B cell (primary cell): ENCODE data around the gene PASD1. TPM values are rescaled to one million over a fixed set of nuclear protein-coding genes. Genes with fewer than 3 reads are reported as not detected.

Experiments used
- ATAC-seq: fragments of 200-7000 bp; cut with Tn5 transposase; one replicate; pipeline ENCODE4 v1.10.0; 2021; ENCODE audit warnings: low read depth, mild to moderate bottlenecking, moderate number of reproducible peaks, moderate library complexity
- CTCF ChIA-PET: fragments of 350-600 bp; sonication (Branson Sonifier 250); formaldehyde crosslinking; loops from one replicate; lab custom pipeline; 2021; ENCODE audit warnings: antibody characterized with exemption, inconsistent platforms; lab: Charles Lee
- POLR2A ChIA-PET: fragments of 350-600 bp; sonication (Branson Sonifier 250); formaldehyde crosslinking; loops from one replicate; lab custom pipeline; 2021; ENCODE audit warnings: antibody characterized with exemption; lab: Charles Lee
- DNase-seq: peaks from one replicate; pipeline ENCODE4 v3.0.0; 2013
- H2AFZ ChIP-seq: 2 replicates; pipeline ENCODE4 v1.6.1; 2012; ENCODE audit warnings: mild to moderate bottlenecking, low read depth, low read length; ENCODE audit not compliant: insufficient read depth, poor library complexity, severe bottlenecking
- H3K27ac ChIP-seq, 2 donors: 1 replicate in 1 of 2; 2 replicates in 1 of 2; pipeline ENCODE4 v1.5.1; 2012 to 2013; ENCODE audit warnings: low read length in 2 of 2, mild to moderate bottlenecking in 2 of 2, moderate library complexity in 1 of 2
- H3K27me3 ChIP-seq, 4 experiments: fragments of 200-600 bp in 1 of 4; sonication (generic) in 1 of 4; replicated peaks in 1 of 4; 1 replicate in 2 of 4; 2 replicates in 2 of 4; pipeline versions ENCODE4 v1.6.1 to v1.7.0; 2013 to 2016; ENCODE audit warnings: low read length in 3 of 4, mild to moderate bottlenecking in 2 of 4, mixed read lengths in 1 of 4, moderate library complexity in 1 of 4; ENCODE audit not compliant: insufficient read depth in 4 of 4, control insufficient read depth in 3 of 4; ENCODE audit errors: control extremely low read depth in 1 of 4
- H3K36me3 ChIP-seq, 2 experiments: replicated peaks in 1 of 2; 1 replicate in 1 of 2; 2 replicates in 1 of 2; pipeline versions ENCODE4 v1.6.1 to v1.7.1; 2013; ENCODE audit warnings: low read length in 1 of 2; ENCODE audit not compliant: insufficient read depth in 2 of 2, control insufficient read depth in 1 of 2; ENCODE audit errors: control extremely low read depth in 1 of 2, extremely low read depth in 1 of 2
- H3K4me1 ChIP-seq, 2 donors: fragments of 200-600 bp in 1 of 2; sonication (generic) in 1 of 2; 1 replicate in 1 of 2; 2 replicates in 1 of 2; pipeline versions ENCODE4 v1.5.1 to v1.6.1; 2013 to 2017; ENCODE audit warnings: low read length in 2 of 2; ENCODE audit not compliant: control insufficient read depth in 2 of 2, insufficient read depth in 2 of 2
- H3K4me2 ChIP-seq: replicated peaks from 2 replicates; pipeline ENCODE3; 2012; ENCODE audit warnings: mild to moderate bottlenecking, low read depth, low read length; ENCODE audit not compliant: poor library complexity, severe bottlenecking
- H3K4me3 ChIP-seq, 5 experiments: fragments of 200-600 bp in 1 of 5; sonication (generic) in 1 of 5; 1 replicate in 3 of 5; 2 replicates in 2 of 5; pipeline versions ENCODE4 v1.5.1 to v1.7.0; 2011 to 2016; ENCODE audit warnings: low read length in 4 of 5, mild to moderate bottlenecking in 4 of 5, low read depth in 2 of 5, control low read depth in 1 of 5, moderate library complexity in 1 of 5; ENCODE audit not compliant: insufficient read depth in 1 of 5; ENCODE audit errors: control extremely low read depth in 1 of 5, extremely low read depth in 1 of 5
- H3K79me2 ChIP-seq: fragments of 200-600 bp; sonication (generic); one replicate; pipeline ENCODE4 v1.6.0; 2016; ENCODE audit warnings: low read length; ENCODE audit not compliant: control insufficient read depth, insufficient read depth
- H3K9ac ChIP-seq: fragments of 200-600 bp; sonication (generic); 2 replicates; pipeline ENCODE4 v1.6.1; 2017; ENCODE audit warnings: mild to moderate bottlenecking, low read length, moderate library complexity
- H3K9me3 ChIP-seq, 3 donors: one replicate each; pipeline versions ENCODE4 v1.6.1 to v1.7.1; 2013; ENCODE audit warnings: low read length in 2 of 3; ENCODE audit not compliant: control insufficient read depth in 2 of 3, insufficient read depth in 1 of 3; ENCODE audit errors: control extremely low read depth in 1 of 3
- H4K20me1 ChIP-seq: 2 replicates; pipeline ENCODE4 v1.6.0; 2012; ENCODE audit warnings: mild to moderate bottlenecking, low read length; ENCODE audit not compliant: insufficient read depth, control insufficient read depth, poor library complexity, severe bottlenecking
- H3K27ac Mint-ChIP-seq: one replicate; pipeline ENCODE4 v1.8.0; 2021; ENCODE audit warnings: mixed read lengths
- H3K27me3 Mint-ChIP-seq: one replicate; pipeline ENCODE4 v1.8.0; 2021; ENCODE audit warnings: mixed read lengths
- H3K4me1 Mint-ChIP-seq: one replicate; pipeline ENCODE4 v1.8.0; 2021; ENCODE audit warnings: mixed read lengths
- H3K4me3 Mint-ChIP-seq: one replicate; pipeline ENCODE4 v1.8.0; 2021; ENCODE audit warnings: mixed read lengths
- H3K9me3 Mint-ChIP-seq: one replicate; pipeline ENCODE4 v1.8.0; 2022; ENCODE audit warnings: mixed read lengths; ENCODE audit not compliant: insufficient read depth
- EZH2 ChIP-seq: IDR thresholded peaks from 2 replicates; pipeline ENCODE4 v1.6.1; 2012; ENCODE audit warnings: borderline replicate concordance, low read depth, mild to moderate bottlenecking, moderate library complexity, low read length; ENCODE audit not compliant: insufficient read depth, poor library complexity, severe bottlenecking
- WGBS: methylation state at CpG from one replicate; pipeline ENCODE4 v1.1.5; 2013; ENCODE audit warnings: missing lambda C conversion rate; ENCODE audit not compliant: insufficient coverage; 5-methylcytosine and 5-hydroxymethylcytosine counted together
- intact Hi-C: fragments of 100-400 bp; cut with micrococcal nuclease; formaldehyde crosslinking; loops from one replicate; pipeline ENCODE4 v1.10.0; 2022
- polyA plus RNA-seq: library from polyadenylated mRNA; depleted of rRNA; stranded (reverse); fragments of >200 nt; gene quantifications from 2 replicates; pipeline ENCODE4 v1.2.3, GENCODE V29; 2012
- total RNA-seq, 2 donors: library from RNA; stranded (reverse); fragments of 120-200 nt in 1 of 2; gene quantifications; 1 replicate in 1 of 2; 2 replicates in 1 of 2; pipeline versions ENCODE4 v1.2.3 to v1.2.4, GENCODE V29; 2013 to 2022
- TF ChIP-seq, protein P1 (sequence below): fragments of 200-600 bp; IDR thresholded peaks from one replicate; pipeline ENCODE4 v1.8.0; 2022; ENCODE audit warnings: antibody characterized with exemption, mild to moderate bottlenecking

PASD1 gene
- total and polyA plus RNA-seq, 2 donors (not counting 1 experiment from before 2014, with no cell fraction given) = not detected

GRCh38 chrX:151523351-151523750, 40.1 kb upstream of the PASD1 start:
- intact Hi-C loops = no loop called here
- peaks cover 0 to 3% (median 0%) of the 10 kb centered on the region in 4 experiments for H3K27me3 ChIP-seq
- ATAC-seq (no peak), DNase-seq (no peak)
- no peaks in the 10 kb centered on the region for H3K4me1 ChIP-seq
- Mint-ChIP-seq H3K27me3 (peaks cover 7% of the 10 kb centered on the region), H3K27ac (no peak overlapping the region), H3K4me3 (no peak overlapping the region), H3K9me3 (no peaks in the 10 kb centered on the region), H3K4me1 (no peaks in the 10 kb centered on the region)
- H3K36me3 ChIP-seq = no peaks in the 10 kb centered on the region
- CTCF ChIA-PET = no interaction called here
- no peak overlapping the region for H3K4me3 ChIP-seq
- no peak overlapping the region for H3K27ac ChIP-seq
- WGBS = no CpG with 5 or more reads among the region's 2 CpGs
- H3K4me2 ChIP-seq = no peak overlapping the region
- no peaks in the 10 kb centered on the region for H3K9me3 ChIP-seq
- no peak for TF ChIP-seq EZH2
- TF ChIP-seq, protein P1, sequence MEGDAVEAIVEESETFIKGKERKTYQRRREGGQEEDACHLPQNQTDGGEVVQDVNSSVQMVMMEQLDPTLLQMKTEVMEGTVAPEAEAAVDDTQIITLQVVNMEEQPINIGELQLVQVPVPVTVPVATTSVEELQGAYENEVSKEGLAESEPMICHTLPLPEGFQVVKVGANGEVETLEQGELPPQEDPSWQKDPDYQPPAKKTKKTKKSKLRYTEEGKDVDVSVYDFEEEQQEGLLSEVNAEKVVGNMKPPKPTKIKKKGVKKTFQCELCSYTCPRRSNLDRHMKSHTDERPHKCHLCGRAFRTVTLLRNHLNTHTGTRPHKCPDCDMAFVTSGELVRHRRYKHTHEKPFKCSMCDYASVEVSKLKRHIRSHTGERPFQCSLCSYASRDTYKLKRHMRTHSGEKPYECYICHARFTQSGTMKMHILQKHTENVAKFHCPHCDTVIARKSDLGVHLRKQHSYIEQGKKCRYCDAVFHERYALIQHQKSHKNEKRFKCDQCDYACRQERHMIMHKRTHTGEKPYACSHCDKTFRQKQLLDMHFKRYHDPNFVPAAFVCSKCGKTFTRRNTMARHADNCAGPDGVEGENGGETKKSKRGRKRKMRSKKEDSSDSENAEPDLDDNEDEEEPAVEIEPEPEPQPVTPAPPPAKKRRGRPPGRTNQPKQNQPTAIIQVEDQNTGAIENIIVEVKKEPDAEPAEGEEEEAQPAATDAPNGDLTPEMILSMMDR = no peak
- H4K20me1 ChIP-seq = no peaks in the 10 kb centered on the region
- no peaks in the 10 kb centered on the region for H3K79me2 ChIP-seq
- POLR2A ChIA-PET = no interaction called here
- no peak overlapping the region for H3K9ac ChIP-seq
- no peak overlapping the region for H2AFZ ChIP-seq

DNA sequence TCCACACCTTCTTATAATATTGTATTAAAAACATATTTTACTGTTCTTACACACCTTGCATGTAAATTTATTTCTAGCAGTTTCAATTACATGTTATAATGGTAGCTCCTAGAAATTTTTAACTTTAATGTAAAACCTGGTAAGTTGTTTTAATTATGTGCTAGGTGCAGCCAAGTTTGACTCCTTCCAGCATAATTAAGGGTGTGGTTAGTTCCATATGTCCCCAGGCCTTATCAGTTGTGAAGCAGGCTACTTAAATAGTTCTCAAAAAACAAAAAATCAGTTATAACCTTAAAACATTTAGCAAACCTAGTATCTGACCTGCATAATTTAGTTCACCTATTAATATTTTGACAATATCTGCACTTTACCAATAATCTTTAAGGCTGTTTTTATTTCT, 26.9 kb upstream of the PASD1 start:
- Mint-ChIP-seq H3K4me1 (no peaks in the 10 kb centered on the region), H3K27ac (no peak overlapping the region), H3K4me3 (no peak overlapping the region), H3K9me3 (no peaks in the 10 kb centered on the region), H3K27me3 (no peaks in the 10 kb centered on the region)
- Histone ChIP-seq H3K4me1 (no peaks in the 10 kb centered on the region), H3K9ac (no peak overlapping the region), H4K20me1 (no peaks in the 10 kb centered on the region), H2AFZ (no peak overlapping the region), H3K4me3 (no peak overlapping the region), H3K36me3 (no peaks in the 10 kb centered on the region), H3K27ac (no peak overlapping the region), H3K27me3 (no peaks in the 10 kb centered on the region), H3K9me3 (no peaks in the 10 kb centered on the region), H3K4me2 (no peak overlapping the region), H3K79me2 (no peaks in the 10 kb centered on the region)
- intact Hi-C loops = no loop called here
- TF ChIP-seq, protein P1 = no peak
- TF ChIP-seq EZH2 = no peak
- ChIA-PET CTCF (no interaction called here), POLR2A (no interaction called here)
- ATAC-seq (no peak), DNase-seq (no peak)
